ENCODE data around the gene PLBD2. TPM values are rescaled to one million over a fixed set of nuclear protein-coding genes. Genes with fewer than 3 reads are reported as not detected.

PLBD2 gene
- total RNA-seq, 1 donor from 2014 or later: 38.1 TPM

DNA sequence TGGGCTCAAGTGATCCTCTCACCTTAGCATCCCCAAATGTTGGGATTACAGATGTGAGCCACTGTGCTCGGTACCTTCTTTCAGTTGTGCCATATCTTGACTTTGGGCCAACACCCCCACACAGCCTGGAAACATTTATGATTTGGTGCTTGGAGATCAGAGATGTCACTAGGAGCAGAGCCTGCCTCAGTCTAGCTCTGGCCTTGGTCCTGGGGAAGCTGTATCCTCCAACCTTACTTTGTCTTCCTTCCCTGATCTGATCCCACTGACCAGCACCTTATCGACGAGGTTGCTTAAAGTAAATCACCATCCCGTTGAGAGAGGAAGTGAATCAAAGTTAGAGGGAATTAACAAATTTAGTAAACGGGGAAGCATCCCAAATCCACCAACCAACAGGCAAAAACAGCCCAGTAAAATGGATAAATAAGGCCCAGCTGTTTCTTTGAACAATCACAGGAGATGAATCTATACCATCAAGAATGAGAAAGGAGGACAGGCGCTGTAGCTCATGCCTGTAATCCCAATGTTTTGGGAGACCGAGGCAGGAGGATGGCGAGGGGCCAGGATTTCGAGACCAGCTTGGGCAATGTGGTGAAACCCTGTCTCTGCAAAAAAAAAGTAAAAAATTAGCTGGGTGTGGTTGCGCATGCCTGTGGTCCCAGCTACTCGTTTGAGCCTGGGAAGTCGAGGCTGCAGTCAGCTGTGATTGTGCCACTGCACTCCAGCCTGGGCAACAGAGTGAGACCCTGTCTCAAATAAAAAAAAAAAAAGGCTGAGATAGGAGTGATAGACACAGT, 3.4 kb downstream of the PLBD2 start:
- no peak for DNase-seq (ENCODE audit: extremely low spot score in 2 of 2)
- Histone ChIP-seq H3K4me3 (no peak overlapping the region), H3K27ac (no peak overlapping the region), H3K9me3 (no peaks in the 10 kb centered on the region), H3K36me3 (no peaks in the 10 kb centered on the region), H3K27me3 (no peaks in the 10 kb centered on the region), H3K4me1 (peaks cover 31% of the 10 kb centered on the region)
- TF ChIP-seq POLR2AphosphoS5 (IDR thresholded peaks at IDR 0.05; ENCODE audit: insufficient read depth in 1 of 2, low read depth in 1 of 2) (no peak), POLR2A (IDR thresholded peaks at IDR 0.05) (no peak), CTCF (IDR thresholded peaks at IDR 0.05) (no peak)
- intact Hi-C loops (cut with DNase I): no loop called here

GRCh38 chr12:113364698-113365097, 6.3 kb downstream of the PLBD2 start:
- Histone ChIP-seq H3K9me3 (no peaks in the 10 kb centered on the region), H3K4me3 (no peak overlapping the region), H3K4me1 (peaks cover 18% of the 10 kb centered on the region), H3K36me3 (no peaks in the 10 kb centered on the region), H3K27ac (no peak overlapping the region), H3K27me3 (no peaks in the 10 kb centered on the region)
- DNase-seq (ENCODE audit: extremely low spot score in 2 of 2): no peak
- intact Hi-C loops (cut with DNase I): no loop called here
- TF ChIP-seq CTCF (IDR thresholded peaks at IDR 0.05) (no peak), POLR2AphosphoS5 (IDR thresholded peaks at IDR 0.05; ENCODE audit: insufficient read depth in 1 of 2, low read depth in 1 of 2) (no peak), POLR2A (IDR thresholded peaks at IDR 0.05) (no peak)

DNA sequence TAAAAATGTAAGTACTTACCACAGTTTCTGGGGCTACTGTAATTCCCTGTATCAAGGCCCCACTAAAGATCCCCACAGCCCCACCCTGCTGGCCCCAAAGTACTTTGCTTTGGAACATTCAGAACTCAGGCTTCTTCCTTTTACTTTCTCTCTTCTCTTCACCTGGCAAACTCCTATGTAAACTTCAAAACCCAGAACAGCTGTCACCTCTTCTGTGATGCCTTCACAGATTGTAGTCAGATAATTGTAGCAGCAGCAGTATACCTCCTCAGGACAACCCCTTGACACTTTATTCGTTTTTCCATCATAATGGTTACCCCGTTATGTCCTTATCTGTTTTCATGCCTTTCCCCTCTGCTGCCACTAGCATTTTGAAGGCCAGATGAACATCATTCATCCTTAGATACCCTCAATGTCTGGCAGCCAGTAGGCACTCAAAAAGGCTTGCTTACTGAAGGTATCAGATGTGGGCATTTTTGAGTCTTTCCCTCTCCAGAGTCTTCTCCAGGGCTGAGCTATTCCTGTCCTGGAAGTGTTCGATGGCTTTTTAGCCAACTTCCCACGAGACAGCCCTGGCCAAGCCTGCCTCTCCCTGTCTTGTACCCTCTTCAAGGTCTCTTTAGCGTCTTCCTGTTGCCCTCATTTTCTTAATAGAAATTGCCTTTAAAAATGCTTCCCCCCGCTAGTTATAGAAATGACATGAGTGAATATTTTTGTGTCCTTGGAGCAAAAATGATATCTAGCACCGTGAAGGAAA, 7.4 kb downstream of the PLBD2 start:
- no peak overlapping the region for H3K4me3 ChIP-seq
- no peak overlapping the region for H3K27ac ChIP-seq
- intact Hi-C loops (cut with DNase I): no loop called here
- DNase-seq (ENCODE audit: extremely low spot score in 2 of 2): no peak
- H3K9me3 ChIP-seq: no peaks in the 10 kb centered on the region
- no peaks in the 10 kb centered on the region for H3K36me3 ChIP-seq
- no peaks in the 10 kb centered on the region for H3K27me3 ChIP-seq
- peaks cover 7% of the 10 kb centered on the region for H3K4me1 ChIP-seq
- TF ChIP-seq POLR2A (IDR thresholded peaks at IDR 0.05) (no peak), POLR2AphosphoS5 (IDR thresholded peaks at IDR 0.05; ENCODE audit: insufficient read depth in 1 of 2, low read depth in 1 of 2) (no peak), CTCF (IDR thresholded peaks at IDR 0.05) (no peak)

DNA sequence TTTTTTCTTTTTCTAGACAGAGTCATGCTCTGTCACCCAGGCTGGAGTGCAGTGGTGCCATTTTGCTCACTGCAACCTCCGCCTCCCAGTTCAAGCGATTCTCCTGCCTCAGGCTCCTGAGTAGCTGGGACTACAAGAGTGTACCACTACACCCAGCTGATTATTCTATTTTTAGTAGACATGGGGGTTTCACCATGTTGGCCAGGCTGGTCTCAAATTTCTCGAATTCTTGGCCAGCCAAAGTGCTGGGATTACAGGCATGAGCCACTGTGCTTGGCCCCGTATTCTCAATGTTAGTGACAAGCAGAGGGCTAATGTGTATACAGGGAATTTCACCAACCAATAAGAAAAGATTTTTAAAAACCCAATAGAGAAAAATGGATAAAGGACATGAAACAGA, 8.4 kb downstream of the PLBD2 start:
- H3K4me3 ChIP-seq: no peak overlapping the region
- H3K27ac ChIP-seq: no peak overlapping the region
- no peaks in the 10 kb centered on the region for H3K27me3 ChIP-seq
- DNase-seq (ENCODE audit: extremely low spot score in 2 of 2): no peak
- intact Hi-C loops (cut with DNase I): no loop called here
- H3K4me1 ChIP-seq: peaks cover 6% of the 10 kb centered on the region
- H3K36me3 ChIP-seq: no peaks in the 10 kb centered on the region
- TF ChIP-seq POLR2A (IDR thresholded peaks at IDR 0.05) (no peak), POLR2AphosphoS5 (IDR thresholded peaks at IDR 0.05; ENCODE audit: insufficient read depth in 1 of 2, low read depth in 1 of 2) (no peak), CTCF (IDR thresholded peaks at IDR 0.05) (no peak)
- no peaks in the 10 kb centered on the region for H3K9me3 ChIP-seq

DNA sequence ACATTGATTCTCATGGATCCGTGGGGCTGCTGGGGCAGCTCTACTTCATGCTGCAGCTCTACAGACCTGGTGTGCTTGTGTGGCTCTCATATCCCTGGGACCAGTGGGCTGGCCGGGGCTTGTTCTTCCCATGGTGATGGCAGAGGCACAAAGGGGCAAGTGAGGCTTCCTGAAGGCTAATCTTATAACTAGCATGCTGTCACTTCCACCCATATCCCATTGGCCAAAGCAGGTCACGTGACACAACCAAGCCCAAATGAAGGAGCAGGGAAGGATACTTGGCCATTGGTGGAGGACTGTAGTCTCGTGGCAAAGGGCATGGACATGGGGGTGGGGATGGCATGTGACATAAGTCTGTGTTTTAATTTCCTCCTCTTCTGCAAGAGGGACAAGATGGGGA, 9.9 kb downstream of the PLBD2 start:
- no peak overlapping the region for H3K4me3 ChIP-seq
- H3K27ac ChIP-seq: no peak overlapping the region
- H3K36me3 ChIP-seq: peaks cover 0 to 10% of the 10 kb centered on the region in 2 donors
- no peaks in the 10 kb centered on the region for H3K4me1 ChIP-seq
- H3K9me3 ChIP-seq: no peaks in the 10 kb centered on the region
- no peak for TF ChIP-seq CTCF (IDR thresholded peaks at IDR 0.05)
- no peak for TF ChIP-seq POLR2AphosphoS5 (IDR thresholded peaks at IDR 0.05; ENCODE audit: insufficient read depth in 1 of 2, low read depth in 1 of 2)
- intact Hi-C loops (cut with DNase I): no loop called here
- H3K27me3 ChIP-seq: no peaks in the 10 kb centered on the region
- no peak for DNase-seq (ENCODE audit: extremely low spot score in 2 of 2)

Measured in vagina (tissue), 2 donors.